Colon (tissue), 2 donors: Measurements from ENCODE around the gene DRP2.
"Not testable (repeated sequence)": the region's sequence is repeated elsewhere in the genome, so short reads cannot be mapped to it uniquely, and the experiment has no call there.

ENCODE experiments used
- FAIRE-seq: peaks from 2 replicates; lab custom pipeline; 2012; peaks lifted over from hg19 to GRCh38; lab: Jason Lieb, UNC
- donor health status: control.
- donor health status: control.

The DRP2 gene

DNA sequence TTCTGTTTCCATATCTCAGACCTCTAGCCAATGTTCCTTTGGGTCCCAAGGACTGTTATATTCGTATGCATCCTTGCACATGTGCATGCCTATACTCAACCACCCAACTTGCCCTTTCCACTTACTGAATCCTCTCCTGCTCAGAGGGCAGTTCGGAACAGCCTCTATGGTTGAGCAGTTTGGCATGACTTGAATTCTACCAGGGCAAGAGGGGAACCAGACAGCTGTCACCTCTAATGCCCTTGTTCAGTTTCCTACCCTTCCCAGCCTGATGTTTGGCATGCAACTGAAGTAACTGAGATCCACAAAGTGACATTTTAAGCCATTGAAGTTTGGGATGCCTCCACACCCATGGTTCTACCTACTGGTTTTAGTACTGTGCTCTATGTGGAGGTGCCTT, 17.5 kb downstream of the DRP2 start:
- no peak for FAIRE-seq

DNA sequence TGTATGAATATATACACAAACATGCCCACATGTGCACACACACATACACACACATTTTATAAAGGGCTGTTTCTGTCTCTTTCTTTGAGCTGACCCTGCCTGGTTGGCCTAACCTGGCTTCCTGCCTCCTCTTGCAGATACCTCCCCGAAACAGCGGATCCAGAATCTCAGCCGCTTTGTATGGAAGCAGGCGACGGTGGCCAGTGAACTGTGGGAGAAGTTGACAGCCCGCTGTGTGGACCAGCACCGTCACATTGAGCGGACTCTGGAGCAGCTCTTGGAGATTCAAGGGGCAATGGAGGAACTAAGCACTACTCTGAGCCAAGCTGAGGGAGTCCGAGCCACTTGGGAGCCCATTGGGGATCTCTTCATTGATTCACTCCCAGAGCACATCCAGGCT, 21.9 kb downstream of the DRP2 start:
- no peak for FAIRE-seq

DNA sequence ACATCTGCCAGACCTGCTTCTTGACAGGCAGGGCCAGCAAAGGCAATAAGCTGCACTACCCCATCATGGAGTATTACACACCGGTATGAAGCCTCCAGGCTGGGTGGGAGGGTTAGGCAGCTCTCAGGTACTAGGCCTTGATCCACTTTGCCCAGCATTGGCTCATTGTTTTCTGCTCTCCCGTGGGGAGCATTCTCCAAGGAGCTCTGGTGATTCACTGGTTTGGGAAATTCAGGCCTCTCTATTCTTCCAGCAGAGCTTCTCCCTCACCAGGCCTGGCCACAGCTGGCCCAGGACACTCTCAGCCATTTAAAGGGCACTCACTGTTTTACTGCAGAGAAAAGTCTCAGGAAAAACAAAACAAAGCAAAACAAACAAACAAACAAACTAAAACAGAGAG, 33.0 kb downstream of the DRP2 start:
- FAIRE-seq, result no peak

DNA sequence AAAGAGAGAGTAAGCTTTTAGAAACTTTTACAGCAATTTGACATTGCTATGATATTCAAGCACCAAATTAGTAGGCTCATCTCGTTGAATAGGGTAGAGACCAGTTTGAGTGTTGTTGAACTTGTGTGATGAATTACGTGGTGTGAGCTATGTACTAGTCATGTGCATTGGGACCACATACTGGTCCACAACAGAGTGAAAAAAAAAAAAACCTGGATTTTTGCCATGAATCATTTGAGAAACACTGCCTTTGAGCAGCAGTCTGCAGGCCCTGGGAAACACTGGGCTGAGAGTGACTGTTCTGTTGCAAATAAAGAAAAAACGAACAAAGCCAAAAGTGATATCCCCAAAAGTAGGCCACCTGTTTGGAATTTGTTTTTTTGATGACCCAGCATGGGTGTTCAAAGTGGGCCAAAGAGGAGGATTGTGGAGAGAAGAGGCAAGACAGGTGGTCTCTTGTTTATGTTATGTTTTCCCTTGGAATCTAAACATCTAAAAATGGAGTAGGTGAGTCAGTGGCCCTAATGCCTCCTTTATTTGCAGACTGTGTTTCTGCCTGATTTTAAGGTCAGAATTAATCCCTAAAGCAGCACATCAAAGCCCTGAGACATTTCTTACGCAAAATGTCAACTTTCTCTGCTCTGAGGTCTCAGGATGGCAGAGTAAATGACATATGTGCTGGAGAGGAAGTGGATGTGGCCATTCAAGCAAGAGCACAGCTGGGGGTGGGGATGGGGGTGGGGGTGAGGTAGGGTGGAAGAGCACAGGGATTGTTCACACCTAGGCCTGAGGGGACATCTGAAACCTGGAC, 38.1 kb downstream of the DRP2 start:
- FAIRE-seq, result no peak

DNA sequence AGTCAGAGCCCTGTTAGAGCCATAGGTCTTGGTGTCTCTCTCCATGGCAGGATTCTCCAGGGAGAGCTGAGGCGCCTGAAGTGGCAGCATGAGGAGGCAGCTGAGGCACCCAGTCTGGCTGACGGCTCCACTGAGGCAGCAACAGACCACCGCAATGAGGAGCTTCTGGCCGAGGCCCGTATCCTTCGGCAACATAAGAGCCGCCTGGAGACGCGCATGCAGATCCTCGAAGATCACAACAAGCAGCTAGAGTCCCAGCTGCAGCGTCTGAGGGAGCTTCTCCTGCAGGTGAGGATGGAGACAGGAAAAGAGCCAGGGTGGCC, 38.6 kb downstream of the DRP2 start:
- FAIRE-seq, result no peak

DNA sequence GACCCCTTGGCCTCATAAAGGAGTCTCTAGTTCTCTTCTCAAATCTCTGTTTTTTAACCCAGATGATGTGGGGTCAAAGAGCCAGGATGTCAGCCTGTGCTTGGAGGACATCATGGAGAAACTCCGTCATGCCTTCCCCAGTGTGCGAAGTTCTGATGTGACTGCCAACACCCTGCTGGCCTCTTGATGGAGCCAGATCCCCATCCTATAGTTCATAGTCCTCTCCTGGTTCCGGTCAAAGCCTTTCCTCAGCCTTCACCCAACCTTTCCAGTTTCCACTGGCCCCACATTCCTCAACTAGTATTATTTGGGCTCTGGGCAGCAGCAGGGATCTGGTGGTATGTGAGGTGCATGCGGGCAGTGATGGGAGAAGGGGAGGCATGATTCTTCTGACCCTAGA, 40.8 kb downstream of the DRP2 start:
- FAIRE-seq, result no peak

DNA sequence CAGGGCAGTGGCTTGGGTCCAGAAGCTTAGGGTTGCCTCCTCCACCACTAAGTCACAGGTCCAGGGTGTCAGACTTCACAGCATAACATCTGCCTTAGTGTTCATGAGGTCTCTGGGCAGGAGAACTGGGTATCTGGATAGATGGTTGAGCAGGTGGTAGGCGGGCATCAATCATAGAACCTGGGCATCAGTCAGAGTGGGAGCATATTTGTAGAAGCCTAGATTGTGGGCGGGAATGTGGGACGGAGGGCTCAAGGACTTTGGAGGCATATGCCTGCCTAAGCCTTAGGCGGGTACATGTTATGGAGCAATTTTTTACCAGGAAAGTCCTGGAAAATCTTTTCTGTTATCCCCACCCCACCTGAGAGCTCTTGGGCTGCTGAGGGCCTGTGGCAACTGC, 43.0 kb downstream of the DRP2 start:
- FAIRE-seq, result no peak

DNA sequence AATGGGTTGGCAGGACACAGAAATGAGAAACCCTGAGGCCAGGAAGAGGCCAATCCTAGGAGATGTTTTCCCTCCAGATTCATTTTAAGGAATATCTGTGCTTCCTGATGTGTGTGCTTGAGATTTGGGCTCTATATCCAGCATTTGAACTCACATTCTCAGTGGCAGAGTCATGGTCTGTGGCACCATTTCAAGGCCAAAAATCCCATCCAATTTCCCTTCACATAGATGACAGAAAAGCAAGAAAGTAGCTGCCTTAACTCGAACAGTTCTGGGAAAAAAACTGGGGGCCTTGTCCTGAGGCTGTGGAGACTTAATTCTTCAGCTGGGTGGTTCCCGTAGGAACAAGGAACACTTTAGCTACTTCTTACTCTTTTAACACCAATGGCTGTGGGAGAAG, 44.2 kb downstream of the DRP2 start:
- no peak for FAIRE-seq

DNA sequence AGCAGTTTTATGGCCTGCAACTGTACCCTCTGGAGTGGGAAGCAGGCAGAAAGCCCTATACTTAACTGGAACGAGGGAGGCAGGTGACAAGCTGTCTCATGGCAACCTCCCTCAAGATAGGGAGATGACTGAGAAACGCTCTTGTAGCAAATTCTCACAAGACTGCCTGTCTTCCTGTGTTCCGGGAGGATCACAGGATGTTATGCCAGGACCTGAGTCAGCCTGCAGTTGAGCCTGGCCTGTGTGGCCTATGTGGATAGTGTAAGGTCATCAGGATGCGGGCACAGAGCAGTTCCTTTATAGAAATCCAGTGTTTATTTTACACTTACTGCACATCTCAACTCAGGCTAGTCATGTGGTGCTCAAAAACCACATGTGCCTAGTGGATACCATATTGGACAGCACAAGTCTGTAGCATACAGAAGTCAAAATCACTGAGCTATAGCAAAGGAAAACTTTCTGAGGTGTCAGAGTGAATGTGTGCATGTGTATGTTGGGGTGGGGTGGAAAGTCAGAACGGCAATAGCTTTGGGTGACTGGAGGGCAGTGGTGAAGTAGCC, 46.4 kb downstream of the DRP2 start:
- FAIRE-seq, result no peak

DNA sequence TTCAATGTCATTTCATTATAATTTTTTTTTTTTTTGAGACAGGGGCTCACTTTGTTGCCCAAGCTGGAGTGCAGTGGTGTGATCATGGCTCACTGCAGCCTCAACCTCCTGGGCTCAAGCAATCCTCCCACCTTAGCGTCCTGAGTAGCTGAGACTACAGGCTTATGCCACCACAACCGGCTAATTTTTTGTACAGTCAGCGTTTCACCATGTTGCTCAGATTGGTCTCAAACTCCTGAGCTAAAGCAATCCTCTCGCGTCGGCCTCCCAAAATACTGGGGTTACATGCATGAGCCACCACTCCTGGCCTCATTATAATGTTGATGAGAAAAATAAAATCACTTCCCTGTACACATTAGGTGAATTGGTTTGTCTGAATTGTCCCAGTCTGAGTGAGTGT, 54.6 kb downstream of the DRP2 start:
- FAIRE-seq, result no peak

DNA sequence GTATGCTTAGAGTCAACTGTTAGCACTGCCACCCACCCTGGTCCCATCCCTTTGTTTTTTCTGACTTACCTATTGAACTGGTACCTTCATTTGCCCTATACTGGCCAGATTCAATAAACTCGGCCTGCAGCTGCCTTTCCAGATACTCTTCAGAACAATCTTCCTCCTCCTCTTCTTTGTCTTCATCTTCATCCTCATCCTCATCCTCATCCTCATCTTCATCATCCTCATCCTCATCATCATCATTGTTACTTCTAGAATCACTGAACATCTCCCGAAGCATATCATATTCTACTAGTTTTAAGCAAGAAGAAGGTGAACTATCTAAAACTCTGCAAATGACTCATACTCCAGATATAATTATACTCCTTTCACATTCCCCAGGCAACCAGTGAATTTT, 56.7 kb downstream of the DRP2 start:
- peak; percentile 14 for FAIRE-seq

DNA sequence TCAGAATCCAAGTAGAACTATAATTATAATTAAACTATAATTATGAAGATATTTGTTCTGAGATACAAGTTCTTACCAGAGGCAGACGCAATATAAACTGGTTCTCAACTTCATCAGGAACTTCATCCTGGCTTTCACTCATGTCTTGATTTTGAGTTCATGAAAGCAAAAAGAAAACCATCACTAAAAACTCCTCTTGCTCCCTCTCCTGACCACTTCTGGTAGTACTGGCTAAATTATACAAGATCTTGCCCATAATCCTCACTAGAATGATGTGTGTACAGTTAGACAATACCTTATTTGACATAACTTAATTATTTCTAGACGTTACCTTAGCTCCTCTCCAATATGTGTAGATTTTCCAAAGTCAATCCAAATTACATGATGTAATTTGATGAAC, 67.8 kb downstream of the DRP2 start:
- peak; percentile 95 for FAIRE-seq

DNA sequence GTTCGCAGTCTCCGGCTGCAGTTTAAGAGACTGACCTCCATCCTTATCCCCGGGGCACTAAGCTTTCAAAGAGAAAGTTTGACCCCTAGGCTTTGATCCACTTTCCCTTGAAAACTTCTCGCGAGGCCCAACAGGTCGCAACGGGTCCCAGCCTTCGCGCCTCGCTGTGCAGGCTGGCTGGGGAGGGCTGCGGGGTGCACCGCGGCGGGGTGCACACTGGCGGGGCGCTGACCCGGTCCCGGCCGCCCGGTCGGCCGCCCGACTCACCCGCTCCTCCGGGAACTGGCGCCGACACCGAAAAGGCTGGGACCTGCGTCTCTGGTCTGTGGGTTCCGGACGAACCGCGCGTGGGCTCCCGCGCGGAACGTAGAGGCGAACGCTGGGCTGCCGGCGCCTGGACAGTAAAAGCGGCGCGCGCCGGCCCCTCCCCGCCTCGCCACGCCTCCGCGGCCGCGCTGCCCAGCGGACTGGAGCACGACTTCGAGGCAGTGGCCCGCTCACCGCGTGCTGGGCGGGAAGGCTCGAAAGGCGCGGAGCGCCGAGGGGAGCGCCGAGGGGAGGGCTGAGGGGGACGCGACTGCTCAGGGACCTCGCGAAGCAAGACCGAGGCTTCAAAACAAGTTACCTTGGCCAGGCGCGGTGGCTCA, 71.5 kb downstream of the DRP2 start, which contains the start of gene TAF7L:
TAF7L (minus strand) TSS at position 378 of the 647 bp plus-strand sequence. CDS start 3,791 bp downstream, outside the sequence.
- no peak for FAIRE-seq

DNA sequence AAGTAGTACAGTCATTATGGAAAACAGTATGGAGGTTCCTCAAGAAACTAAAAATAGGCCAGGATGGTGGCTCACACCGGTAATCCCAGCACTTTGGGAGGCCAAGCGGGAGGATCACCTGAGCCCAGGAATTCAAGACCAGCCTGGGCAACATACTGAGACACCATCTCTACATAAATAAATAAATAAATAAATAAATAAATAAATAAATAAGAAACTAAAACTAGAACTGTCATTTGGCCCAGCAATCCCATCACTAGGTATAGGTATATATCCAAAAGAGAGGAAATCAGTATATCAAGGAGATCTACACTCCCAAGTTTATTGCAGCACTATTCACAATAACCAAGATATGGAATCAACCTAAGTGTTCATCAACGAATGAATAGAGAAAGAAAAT, 76.0 kb downstream of the DRP2 start:
- not testable (repeated sequence) for FAIRE-seq

DNA sequence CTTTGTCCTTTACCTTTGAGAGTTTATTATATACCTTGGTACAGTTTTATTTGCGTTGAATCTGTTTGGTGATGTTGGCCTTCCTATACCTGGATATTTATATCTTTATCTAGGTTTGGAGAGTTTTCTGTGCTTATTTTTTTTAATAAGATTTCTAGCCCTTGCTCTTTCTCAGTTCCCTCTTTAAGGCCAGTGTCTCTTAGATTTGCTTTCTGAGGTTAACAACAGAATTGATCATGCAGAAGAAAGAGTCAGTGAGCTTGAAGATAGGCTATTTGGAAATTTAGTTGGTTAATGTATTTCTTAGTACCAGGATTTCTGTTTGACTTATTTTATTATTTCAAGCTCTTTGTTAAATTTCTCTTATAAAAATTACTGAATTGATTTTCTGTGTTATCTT, 84.2 kb downstream of the DRP2 start:
- FAIRE-seq, result no peak
